SU-DHL-6 (cell line): Measurements from ENCODE around the gene EML4.

Source experiments
- CTCF ChIP-seq: fragments of 200-600 bp; sonication (generic); IDR thresholded peaks from one replicate; pipeline ENCODE4 v1.5.1; 2017; ENCODE audit warnings: antibody characterized with exemption, mild to moderate bottlenecking, low read length, moderate library complexity; ENCODE audit not compliant: insufficient read depth, poor library complexity, severe bottlenecking
- EZH2phosphoT487 ChIP-seq: fragments of 200-600 bp; sonication (generic), shearing (Covaris generic); conservative IDR thresholded peaks from 2 replicates; pipeline ENCODE4 v1.6.1; 2018; ENCODE audit warnings: mild to moderate bottlenecking, antibody characterized with exemption, low read length, moderate library complexity, mixed read lengths

- TF ChIP-seq CTCF (no peak), EZH2phosphoT487 (no peak)
Observed at GRCh38 chr2:42164046-42164445, 5.1 kb upstream of the EML4 start.
